SK-N-SH treated with all-trans-retinoic acid at 6 μM for 48 hours (cell line): Measurements from ENCODE around the gene MXD1.

Experiments used
- ATAC-seq: fragments of 200-7000 bp; cut with Tn5 transposase; 3 replicates; pipeline ENCODE4 v1.9.1; 2020; ENCODE audit warnings: mild to moderate bottlenecking, moderate library complexity
- ARNTL ChIP-seq: fragments of 450-650 bp; formaldehyde crosslinking; IDR thresholded peaks from 2 replicates; pipeline ENCODE4 v1.5.0; 2020; ENCODE audit warnings: low read depth, mild to moderate bottlenecking, moderate library complexity, borderline replicate concordance
- BACH2 ChIP-seq: fragments of 250-450 bp; sonication (Bioruptor Pico); IDR thresholded peaks from 2 replicates; pipeline ENCODE4 v1.9.0; 2021; ENCODE audit warnings: mild to moderate bottlenecking, borderline replicate concordance
- CREB5 ChIP-seq: fragments of 250-450 bp; sonication (Bioruptor Pico); IDR thresholded peaks from 2 replicates; pipeline ENCODE4 v1.5.1; 2020; ENCODE audit warnings: low read depth, mild to moderate bottlenecking, moderate library complexity
- CSDC2 ChIP-seq: fragments of 250-450 bp; sonication (Bioruptor Pico); IDR thresholded peaks from 2 replicates; pipeline ENCODE4 v1.5.0; 2020; ENCODE audit warnings: mild to moderate bottlenecking, moderate library complexity
- CSRNP3 ChIP-seq: fragments of 250-450 bp; sonication (Bioruptor Pico); IDR thresholded peaks from 2 replicates; pipeline ENCODE4 v1.5.1; 2021; ENCODE audit warnings: mild to moderate bottlenecking, moderate library complexity
- ESRRG ChIP-seq: fragments of 250-450 bp; sonication (Bioruptor Pico); IDR thresholded peaks from 2 replicates; pipeline ENCODE4 v1.6.1; 2021; ENCODE audit warnings: mild to moderate bottlenecking
- ISL1 ChIP-seq: fragments of 250-450 bp; sonication (Bioruptor Pico); IDR thresholded peaks from 2 replicates; pipeline ENCODE4 v2.1.2; 2022; ENCODE audit warnings: mild to moderate bottlenecking, moderate library complexity
- OSR1 ChIP-seq: fragments of 250-450 bp; sonication (Bioruptor Pico); IDR thresholded peaks from 2 replicates; pipeline ENCODE4 v1.8.0; 2022; ENCODE audit warnings: moderate library complexity, mild to moderate bottlenecking, inconsistent platforms
- PATZ1 ChIP-seq: fragments of 250-450 bp; sonication (Bioruptor Pico); IDR thresholded peaks from 2 replicates; pipeline ENCODE4 v1.8.0; 2020; ENCODE audit warnings: mild to moderate bottlenecking, moderate library complexity, borderline replicate concordance
- PPARA ChIP-seq: fragments of 250-450 bp; sonication (Bioruptor Pico); IDR thresholded peaks from 2 replicates; pipeline ENCODE4 v1.5.0; 2020; ENCODE audit warnings: mild to moderate bottlenecking, borderline replicate concordance
- RARB ChIP-seq: fragments of 250-450 bp; sonication (Bioruptor Pico); IDR thresholded peaks from 2 replicates; pipeline ENCODE4 v1.8.0; 2021; ENCODE audit warnings: mild to moderate bottlenecking, moderate library complexity
- SNAI2 ChIP-seq: fragments of 250-450 bp; sonication (Bioruptor Pico); IDR thresholded peaks from 2 replicates; pipeline ENCODE4 v1.5.0; 2020; ENCODE audit warnings: mild to moderate bottlenecking, moderate library complexity
- TCF4 ChIP-seq: fragments of 250-450 bp; sonication (Bioruptor Pico); IDR thresholded peaks from 2 replicates; pipeline ENCODE4 v1.8.0; 2021; ENCODE audit warnings: mild to moderate bottlenecking, moderate library complexity, borderline replicate concordance
- ZC3H10 ChIP-seq: fragments of 250-450 bp; sonication (Bioruptor Pico); IDR thresholded peaks from 2 replicates; pipeline ENCODE4 v1.5.1; 2021; ENCODE audit warnings: mild to moderate bottlenecking, moderate library complexity
- ZFP3 ChIP-seq: fragments of 250-450 bp; sonication (Bioruptor Pico); IDR thresholded peaks from 2 replicates; pipeline ENCODE4 v1.5.0; 2020; ENCODE audit warnings: mild to moderate bottlenecking, moderate library complexity
- ZFP30 ChIP-seq: fragments of 450-650 bp; formaldehyde crosslinking; IDR thresholded peaks from 2 replicates; pipeline ENCODE4 v1.5.0; 2022; ENCODE audit warnings: mild to moderate bottlenecking, moderate library complexity
- ZNF565 ChIP-seq: fragments of 450-650 bp; formaldehyde crosslinking; conservative IDR thresholded peaks from 2 replicates; pipeline ENCODE4 v1.5.0; 2020; ENCODE audit warnings: low read depth, mild to moderate bottlenecking, moderate library complexity
- ZNF70 ChIP-seq: fragments of 450-650 bp; formaldehyde crosslinking; IDR thresholded peaks from 2 replicates; pipeline ENCODE4 v1.5.0; 2020; ENCODE audit warnings: mild to moderate bottlenecking, moderate library complexity
- ZNF8 ChIP-seq: fragments of 450-650 bp; formaldehyde crosslinking; IDR thresholded peaks from 2 replicates; pipeline ENCODE4 v1.5.0; 2020; ENCODE audit warnings: mild to moderate bottlenecking, moderate library complexity
- TF ChIP-seq, protein P1 (sequence below): fragments of 250-450 bp; sonication (Bioruptor Pico); IDR thresholded peaks from 2 replicates; pipeline ENCODE4 v1.8.0; 2021; ENCODE audit warnings: low read depth, mild to moderate bottlenecking, moderate library complexity, borderline replicate concordance

MXD1 gene

GRCh38 chr2:69961496-69961895, 46.6 kb downstream of the MXD1 start, which contains the start of gene ASPRV1:
TSS of gene ASPRV1 (minus strand) at chr2:69961631. CDS start at chr2:69961436, 195 bp downstream.
- no peak for ATAC-seq
- TF ChIP-seq SNAI2 (CRISPR knock-in tag), result no peak
- TF ChIP-seq OSR1, result no peak
- TF ChIP-seq, all 23 proteins: peak for 0

- TF ChIP-seq ZFP30 (CRISPR knock-in tag) (no peak), ZNF565 (CRISPR knock-in tag) (no peak), ZNF8 (no peak), RARB (CRISPR knock-in tag) (no peak), BACH2 (CRISPR knock-in tag) (no peak), SNAI2 (CRISPR knock-in tag) (no peak), CREB5 (no peak), ZNF70 (CRISPR knock-in tag) (no peak), CSDC2 (CRISPR knock-in tag) (no peak), ARNTL (CRISPR knock-in tag) (no peak), PATZ1 (CRISPR knock-in tag) (no peak), OSR1 (no peak), ESRRG (CRISPR knock-in tag) (no peak)
- TF ChIP-seq, all 23 proteins: peak for 0
- no peak for ATAC-seq
Observed at GRCh38 chr2:69962986-69963730, 48.2 kb downstream of the MXD1 start.

DNA sequence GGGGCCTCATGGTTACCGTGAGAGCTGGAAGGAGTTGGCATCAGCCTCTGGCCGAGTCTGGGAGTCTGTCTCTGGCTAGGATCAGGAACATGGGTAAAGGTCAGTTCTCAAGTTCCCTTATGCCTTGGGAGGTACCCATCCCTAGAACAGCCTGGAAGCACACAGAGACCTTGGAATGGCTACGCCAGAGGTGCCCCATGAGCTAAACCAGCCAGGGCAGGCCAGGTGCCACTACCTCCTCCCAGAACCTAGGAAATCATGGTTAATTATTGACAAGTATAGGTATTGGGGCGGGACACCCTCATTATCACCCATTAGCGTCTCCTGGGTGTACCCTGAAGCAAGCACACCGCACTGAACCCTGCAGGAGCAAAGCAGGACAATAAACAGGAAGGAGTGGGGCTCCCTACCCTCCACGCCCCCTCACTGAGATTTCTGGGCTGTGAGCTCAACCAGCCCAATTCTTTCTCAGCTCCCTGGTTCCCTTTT, 49.5 kb downstream of the MXD1 start:
- no peak for ATAC-seq
- TF ChIP-seq PPARA (CRISPR knock-in tag) (no peak), RARB (CRISPR knock-in tag) (no peak), ZNF565 (CRISPR knock-in tag) (no peak), ZC3H10 (CRISPR knock-in tag) (no peak), OSR1 (no peak), SNAI2 (CRISPR knock-in tag) (no peak), ZNF70 (CRISPR knock-in tag) (no peak), BACH2 (CRISPR knock-in tag) (no peak), CREB5 (no peak), TCF4 (CRISPR knock-in tag) (no peak), ZFP3 (CRISPR knock-in tag) (no peak), ISL1 (CRISPR knock-in tag) (no peak), ESRRG (CRISPR knock-in tag) (no peak)
- TF ChIP-seq, protein P1, sequence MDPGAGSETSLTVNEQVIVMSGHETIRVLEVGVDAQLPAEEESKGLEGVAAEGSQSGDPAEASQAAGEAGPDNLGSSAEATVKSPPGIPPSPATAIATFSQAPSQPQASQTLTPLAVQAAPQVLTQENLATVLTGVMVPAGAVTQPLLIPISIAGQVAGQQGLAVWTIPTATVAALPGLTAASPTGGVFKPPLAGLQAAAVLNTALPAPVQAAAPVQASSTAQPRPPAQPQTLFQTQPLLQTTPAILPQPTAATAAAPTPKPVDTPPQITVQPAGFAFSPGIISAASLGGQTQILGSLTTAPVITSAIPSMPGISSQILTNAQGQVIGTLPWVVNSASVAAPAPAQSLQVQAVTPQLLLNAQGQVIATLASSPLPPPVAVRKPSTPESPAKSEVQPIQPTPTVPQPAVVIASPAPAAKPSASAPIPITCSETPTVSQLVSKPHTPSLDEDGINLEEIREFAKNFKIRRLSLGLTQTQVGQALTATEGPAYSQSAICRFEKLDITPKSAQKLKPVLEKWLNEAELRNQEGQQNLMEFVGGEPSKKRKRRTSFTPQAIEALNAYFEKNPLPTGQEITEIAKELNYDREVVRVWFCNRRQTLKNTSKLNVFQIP (CRISPR knock-in tag), result no peak
- TF ChIP-seq, all 23 proteins: peak for 0

GRCh38 chr2:69965756-69966445, 51.0 kb downstream of the MXD1 start:
- ATAC-seq, result no peak
- TF ChIP-seq CSDC2 (CRISPR knock-in tag) (no peak), PPARA (CRISPR knock-in tag) (no peak), ESRRG (CRISPR knock-in tag) (no peak), ISL1 (CRISPR knock-in tag) (no peak), CREB5 (no peak), ZFP3 (CRISPR knock-in tag) (no peak), ZNF70 (CRISPR knock-in tag) (no peak), SNAI2 (CRISPR knock-in tag) (no peak), CSRNP3 (CRISPR knock-in tag) (no peak)
- TF ChIP-seq, protein P1 (CRISPR knock-in tag), result no peak
